HG03280 (cell line): Measurements from ENCODE around the gene MRPL58.
"Not testable (repeated sequence)": the region's sequence is repeated elsewhere in the genome, so short reads cannot be mapped to it uniquely, and the experiment has no call there.

Experiments
- ATAC-seq: cut with Tn5 transposase; IDR thresholded peaks from one replicate; pipeline ENCODE4 v1.9.1; 2021; ENCODE audit warnings: mild to moderate bottlenecking, moderate library complexity; ENCODE audit not compliant: unreplicated experiment

The MRPL58 gene

DNA sequence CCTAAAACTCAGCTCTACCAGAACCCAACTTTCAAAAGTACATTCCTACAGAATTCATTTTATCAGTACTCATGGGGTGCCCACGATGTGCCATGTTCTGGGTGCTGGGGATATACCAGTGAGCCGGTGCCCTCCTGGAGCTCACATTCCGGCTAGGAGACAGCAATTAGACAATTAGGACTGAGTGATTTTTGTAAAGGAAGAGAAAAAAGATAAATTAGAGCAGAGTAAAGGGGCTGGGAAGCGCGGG lies 449 bp upstream of the MRPL58 start:
- no peak for ATAC-seq

DNA sequence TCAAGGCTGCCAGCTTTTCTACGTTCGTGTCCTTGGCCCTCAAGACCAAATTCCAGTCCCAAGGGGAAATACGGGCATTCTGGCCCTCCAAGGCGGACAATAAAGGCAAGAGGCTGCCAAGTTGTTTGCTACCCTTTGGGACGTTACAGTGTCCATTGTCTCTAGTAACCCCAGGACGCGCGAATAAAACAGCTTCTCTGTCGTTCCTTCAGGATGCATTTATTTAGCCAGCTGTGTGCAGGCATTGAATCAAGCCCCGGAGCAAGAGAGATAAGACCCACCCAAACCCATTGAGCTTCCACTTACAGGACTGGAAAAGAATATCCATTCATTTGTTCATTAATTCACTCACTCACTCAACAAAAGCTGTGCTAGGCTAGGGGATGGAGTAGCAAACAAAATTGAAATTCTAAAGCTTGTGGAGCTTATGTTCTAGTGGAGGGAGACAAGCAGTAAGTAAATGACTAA lies 656 bp downstream of the MRPL58 start:
- ATAC-seq, result no peak

DNA sequence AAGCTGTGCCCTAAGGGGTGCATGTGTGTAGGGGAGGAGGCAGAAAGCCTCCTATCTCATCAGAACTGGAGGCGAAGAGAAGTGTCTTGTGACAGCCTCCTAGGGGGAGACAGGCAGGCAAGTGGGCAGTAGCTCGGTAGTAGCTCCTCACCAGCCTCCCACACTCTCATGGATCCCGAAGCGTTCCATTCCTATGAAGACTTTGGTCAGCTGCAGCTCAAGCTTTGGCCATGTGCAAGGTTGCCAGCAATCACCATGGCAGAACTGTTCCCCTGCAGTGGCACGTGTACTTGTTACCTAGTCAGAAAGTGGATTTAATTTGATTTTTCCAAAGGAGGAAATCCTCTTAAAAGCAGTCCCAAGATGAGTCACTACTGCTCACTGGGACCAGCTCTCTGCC lies 6.7 kb downstream of the MRPL58 start:
- no peak for ATAC-seq

DNA sequence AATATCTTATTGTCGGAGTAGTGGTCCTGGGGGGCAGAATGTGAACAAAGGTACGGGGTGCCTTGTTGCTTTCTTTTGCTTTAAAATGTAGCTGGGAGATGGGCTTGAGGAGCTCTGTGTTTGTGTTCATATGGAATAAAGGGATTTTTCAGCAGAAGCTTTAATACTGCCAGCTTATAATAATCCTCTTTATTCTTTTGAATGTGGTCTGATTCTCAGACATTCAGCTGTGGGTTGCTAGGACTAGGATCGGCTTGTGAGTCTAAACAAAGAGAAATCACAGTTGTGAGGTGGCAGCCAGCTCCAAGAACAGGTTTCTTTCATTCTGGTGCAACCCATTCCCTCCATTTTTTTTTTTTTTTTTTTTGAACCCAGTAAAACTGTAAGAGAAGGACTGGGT lies 7.2 kb downstream of the MRPL58 start:
- ATAC-seq, result no peak

DNA sequence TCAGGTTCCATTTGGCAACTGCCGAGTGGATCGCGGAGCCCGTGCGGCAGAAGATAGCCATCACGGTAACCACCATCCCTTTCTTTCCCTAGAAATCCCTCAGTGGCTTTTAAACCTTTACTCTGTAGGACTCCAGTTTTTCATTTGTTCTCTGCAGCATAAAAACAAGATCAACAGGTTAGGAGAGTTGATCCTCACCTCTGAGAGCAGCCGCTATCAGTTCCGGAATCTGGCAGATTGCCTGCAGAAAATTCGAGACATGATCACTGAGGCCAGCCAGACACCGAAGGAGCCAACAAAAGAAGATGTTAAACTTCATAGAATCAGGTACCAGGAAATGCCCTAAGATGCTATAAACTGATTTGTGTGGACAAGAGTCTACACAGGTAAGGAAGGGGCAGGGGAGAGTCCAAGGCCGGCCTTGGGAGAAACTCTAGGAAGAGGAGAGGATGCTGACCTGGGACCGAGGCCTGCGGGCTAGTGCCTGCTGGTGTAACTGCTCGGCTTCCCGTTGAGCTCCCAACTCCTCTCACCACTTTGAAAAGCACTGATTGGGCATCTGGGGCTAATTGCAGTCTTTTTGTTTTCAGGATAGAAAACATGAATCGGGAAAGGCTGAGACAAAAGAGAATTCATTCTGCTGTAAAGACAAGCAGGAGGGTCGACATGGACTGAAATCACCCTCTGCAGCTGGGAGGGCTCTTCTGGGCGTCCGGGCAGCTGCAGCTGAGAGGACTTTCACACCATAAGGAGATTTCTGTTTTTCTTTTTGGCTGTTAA lies 8.1 kb downstream of the MRPL58 start:
- ATAC-seq, result no peak

DNA sequence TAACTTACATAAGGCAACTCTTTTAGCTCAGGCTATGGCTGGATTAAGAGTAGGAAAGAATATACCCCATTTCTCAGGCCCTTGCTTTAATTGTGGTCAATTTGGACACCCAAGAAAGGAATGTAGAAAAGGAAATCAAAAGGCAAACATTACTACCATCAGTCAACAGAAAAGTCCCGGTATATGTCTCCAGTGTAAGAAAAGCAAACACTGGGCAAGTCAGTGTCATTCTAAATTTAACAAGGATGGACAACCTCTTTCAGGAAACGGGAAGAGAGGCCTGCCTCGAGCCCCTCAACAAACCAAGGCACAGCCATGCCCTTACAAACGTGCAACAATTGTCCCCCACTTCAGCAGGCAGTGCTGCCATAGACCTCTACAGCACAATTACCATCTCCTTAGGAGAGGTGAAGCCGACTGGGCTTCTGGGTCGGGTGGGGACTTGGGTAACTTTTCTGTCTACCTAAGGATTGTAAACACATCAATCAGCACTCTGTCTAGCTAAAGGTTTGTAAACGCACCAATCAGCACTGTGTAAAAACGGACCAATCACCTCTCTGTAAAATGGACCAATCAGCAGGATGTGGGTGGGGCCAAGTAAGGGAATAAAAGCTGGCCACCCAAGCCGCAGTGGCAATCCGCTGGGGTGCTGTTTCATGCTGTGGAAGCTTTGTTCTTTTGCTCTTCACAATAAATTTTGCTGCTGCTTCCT lies 12.4 kb downstream of the MRPL58 start:
- no peak for ATAC-seq

DNA sequence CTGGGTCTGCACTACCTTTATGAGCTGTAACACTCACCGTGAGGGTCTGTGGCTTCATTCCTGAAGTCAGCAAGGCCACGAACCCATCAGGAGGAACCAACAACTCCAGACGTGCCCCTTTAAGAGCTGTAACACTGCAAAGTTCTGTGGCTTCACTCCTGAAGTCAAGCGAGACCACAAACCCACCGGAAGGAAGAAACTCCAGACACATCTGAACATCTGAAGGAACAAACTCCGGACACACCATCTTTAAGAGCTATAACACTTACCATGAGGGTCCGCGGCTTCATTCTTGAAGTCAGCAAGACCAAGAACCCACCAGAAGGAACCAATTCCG lies 12.9 kb downstream of the MRPL58 start:
- ATAC-seq, result not testable (repeated sequence)

DNA sequence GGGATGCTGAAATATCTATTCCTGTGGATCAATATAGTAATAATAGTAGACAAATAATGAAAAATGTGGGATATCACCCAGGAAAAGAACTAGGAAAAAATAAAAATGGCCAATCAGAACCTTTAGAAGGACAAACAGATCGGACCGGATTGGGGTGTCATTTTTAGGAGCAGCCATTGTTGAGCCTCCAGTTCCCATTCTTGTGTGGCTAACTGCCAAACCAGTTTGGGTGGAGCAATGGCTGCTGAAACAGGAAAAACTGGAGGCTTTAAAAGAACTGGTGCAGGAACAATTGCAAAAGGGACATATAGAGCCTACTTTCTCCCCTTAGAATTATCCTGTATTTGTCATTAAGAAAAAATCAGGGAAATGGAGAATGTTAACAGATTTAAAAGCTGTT lies 14.2 kb downstream of the MRPL58 start:
- ATAC-seq, result not testable (repeated sequence)

DNA sequence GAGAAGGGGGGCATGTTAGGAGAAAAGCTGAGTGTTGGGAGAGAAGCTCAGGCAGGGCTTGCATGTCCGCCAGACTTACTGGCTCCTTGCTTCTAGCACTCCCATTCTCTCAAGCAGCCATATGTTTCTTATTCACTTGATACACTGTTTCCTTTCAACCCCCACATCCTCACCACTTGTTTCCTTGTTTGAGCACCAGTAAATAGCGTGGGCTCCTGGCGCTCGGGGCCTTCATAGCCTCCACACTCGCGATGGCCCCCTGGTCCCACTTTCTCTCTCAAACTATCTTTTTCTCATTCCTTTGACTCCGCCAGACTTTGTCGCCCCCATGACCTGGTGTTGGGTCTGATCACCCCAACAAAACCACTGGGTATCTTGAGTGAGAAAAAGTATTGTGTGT lies 17.7 kb downstream of the MRPL58 start:
- ATAC-seq, result no peak

DNA sequence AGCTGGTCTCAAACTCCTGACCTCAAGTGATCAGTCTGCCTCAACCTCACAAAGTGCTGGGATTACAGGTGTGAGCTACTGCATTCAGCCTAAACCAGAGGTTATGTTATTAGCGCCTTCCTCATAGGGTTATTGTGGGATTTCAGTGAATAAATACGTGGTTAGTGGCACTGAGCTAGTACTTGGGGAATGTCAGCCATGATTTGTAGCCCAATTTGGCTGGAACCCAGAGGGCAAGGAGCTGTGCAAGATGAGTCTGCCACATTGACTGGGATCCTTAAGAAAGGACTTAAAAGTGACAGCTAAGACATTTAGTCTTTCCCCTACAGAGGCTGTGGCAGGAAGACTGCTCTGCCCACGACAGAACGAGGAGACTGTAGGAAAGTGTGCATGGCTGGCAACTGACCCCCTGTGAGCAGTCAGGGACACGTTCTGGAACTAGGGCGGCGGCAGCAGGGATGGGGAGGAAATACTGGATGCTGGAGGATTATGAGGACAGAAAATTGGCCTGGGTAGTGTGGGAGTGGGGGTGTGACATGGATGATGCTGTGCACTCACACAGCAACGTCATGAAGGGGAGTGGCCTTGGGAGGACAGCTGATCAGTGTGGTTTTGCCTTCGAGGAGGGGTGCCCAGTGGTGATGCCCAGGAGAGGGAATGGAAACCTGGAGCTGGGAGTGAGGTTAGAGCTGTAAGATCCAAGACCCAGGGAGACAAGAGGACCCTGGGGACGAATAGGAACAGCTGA lies 19.7 kb downstream of the MRPL58 start:
- no peak for ATAC-seq

DNA sequence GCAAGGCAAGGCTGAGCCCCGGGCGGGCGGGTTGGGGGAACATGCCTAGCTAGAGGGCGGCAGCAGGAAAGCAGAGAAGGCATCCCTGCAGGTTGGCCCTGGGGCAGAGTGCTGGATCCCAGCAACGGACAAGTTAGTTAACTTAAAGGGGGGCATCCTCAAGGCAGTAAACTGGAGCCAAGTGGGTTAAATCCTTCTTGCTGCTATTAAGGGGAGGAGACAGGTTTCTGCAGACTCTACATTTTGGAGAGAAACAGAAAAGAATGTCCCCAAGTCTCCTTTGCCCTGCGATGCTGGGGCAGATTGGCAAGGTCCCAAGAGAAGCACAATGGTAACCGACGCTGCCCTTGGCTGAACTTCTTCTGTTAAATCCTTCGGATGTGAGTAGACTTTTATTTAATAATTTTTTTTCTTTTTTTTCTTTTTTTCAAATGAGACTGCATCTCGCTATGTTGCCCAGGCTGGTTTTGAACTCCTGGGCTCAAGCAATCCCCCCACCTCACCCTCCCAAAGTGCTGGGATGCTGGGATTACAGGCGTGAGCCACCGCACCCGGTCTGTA lies 20.3 kb downstream of the MRPL58 start:
- ATAC-seq, result no peak

DNA sequence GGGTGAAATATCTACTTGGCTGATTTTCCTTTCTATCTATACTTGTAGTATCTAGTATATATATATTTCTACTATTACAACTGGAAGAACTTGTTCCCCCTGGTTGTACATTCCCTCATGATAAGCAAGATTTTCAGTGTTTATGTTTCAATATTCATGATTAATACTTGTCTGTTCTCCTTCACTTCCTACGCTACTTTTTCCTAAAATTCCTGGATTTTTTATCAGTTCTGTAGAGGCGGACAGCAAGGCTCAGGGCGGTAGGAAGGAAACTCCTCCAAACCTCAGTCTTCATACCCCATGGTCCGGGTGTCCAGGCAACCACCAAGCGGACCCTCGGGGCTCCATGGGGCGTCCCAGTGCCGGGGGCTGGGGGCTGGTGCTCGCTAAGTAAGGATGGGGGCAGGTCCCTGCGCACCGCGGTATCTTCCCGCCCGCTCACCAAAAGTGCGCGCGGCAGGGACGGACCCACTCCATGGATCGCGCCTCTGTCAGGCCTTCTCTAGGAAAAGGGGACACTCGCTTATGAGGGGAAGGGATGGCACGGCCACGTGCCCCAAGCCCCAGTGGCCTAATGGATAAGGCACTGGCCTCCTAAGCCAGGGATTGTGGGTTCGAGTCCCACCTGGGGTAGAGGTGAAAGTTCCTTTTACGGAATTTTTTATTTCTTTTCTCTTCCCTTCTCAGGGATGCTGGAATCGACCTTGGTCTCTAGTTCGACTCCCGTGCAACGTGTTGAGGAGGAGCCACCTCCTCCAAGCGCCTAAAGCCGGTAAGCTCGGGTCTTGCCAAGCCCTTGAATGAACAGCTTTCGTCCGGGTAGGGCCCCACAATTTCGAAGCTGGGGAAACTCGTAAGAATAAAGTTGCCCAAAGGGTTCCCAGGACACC lies 21.1 kb downstream of the MRPL58 start:
- ATAC-seq, result peak; percentile 53

DNA sequence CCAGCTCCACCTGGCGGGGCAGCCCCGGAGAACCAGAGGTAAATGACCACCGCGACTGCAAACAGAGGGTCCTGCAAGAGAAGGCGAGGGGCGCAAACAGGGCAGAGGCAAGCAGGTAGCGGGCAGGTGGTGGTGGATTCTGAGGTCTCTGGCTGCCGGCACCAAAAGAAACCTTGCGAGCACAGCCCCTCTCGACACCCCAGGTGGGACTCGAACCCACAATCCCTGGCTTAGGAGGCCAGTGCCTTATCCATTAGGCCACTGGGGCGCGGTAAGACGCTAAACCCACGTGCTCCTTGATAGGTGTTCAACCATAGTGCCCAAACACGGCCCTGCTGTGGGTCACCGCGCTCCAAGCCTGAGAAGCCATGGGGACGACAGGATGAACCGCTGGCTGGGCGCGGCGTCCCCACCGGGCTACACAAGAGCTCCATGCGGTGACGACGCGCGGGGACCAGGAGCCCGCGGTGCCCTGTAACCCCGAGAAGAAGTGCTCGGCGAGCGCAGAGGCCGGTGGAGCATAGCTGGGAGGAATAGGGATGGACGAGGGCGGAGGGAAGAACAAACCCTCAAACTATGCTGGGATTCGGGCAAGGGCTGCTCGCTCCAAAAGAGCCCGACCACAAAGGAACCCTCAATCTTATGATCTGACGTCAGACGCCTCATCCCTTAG lies 21.9 kb downstream of the MRPL58 start:
- peak; percentile 61 for ATAC-seq

DNA sequence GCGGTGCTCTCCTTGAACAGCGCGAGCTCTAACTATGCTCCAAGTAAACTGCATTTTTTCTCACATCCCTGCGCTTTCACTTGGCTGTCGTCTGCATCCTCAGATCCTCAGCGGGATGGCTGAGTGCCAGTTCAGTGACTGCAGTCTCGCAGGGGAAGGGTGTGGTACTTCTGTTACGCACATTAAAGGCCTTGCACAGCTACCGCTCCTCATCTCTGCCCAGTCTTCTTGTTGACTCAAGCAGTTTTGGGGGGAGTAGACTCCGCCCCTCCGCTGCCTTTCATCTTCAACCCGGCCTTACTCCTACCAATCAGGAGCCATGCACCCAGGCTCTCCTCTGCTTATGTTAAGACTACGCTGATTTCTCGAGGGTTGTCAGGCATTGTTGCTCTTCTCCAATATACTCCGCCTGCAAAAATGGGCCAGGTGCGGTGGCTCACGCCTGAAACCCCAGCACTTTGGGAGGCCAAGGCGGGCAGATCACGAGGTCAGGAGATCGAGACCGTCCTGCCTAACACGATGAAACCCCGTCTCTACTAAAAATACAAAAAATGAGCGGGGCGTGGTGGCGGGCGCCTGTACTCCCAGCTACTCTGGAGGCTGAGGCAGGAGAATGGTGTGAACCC lies 24.3 kb downstream of the MRPL58 start:
- no peak for ATAC-seq

DNA sequence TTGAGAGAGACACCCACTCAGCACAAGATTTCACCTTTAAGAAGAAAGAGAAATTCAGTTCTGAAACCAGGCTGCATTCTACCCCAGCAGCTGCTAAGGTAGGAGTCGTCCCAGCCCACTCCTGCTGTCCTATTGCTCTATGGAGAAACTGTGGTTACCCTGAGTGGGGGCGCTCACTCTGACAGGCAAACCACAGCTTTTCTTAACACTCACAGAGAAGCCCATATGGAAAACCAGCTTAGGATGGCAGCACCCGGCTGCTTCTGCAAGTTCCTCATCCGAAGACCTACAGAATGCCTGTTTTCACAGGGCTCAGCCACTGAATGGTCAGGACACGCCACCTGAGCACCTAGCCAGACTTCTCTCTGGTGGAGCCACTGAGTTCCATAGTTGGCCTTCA lies 26.8 kb downstream of the MRPL58 start:
- ATAC-seq, result no peak

DNA sequence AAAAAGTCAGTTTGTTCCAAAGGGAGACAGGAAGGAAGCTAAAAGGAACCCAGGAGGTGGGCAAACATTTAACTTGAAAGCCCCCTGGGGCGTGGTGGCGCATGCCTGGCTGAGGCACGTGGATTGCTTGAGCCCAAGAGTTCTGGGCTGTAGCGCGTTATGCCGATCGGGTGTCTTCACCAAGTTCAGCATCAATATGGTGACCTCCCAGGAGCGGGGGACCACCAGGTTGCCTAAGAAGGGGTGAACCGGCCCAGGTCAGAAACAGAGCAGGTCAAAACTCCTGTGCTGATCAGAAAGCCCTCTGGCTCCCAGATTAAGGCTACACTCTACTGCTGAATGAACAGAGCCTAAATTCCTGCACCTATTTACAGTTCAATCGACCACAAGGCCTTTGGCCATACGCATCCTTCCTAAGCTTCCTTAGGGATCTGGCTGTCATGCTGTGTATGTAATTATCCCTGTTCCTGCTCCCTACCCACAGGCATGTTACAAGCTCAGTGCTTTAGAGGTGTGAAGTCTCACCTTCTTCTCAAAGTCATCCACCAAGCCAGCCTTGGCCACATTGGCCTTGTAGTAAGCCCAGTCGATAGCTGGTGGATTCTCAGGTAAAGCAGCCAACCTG lies 29.3 kb downstream of the MRPL58 start:
- no peak for ATAC-seq

DNA sequence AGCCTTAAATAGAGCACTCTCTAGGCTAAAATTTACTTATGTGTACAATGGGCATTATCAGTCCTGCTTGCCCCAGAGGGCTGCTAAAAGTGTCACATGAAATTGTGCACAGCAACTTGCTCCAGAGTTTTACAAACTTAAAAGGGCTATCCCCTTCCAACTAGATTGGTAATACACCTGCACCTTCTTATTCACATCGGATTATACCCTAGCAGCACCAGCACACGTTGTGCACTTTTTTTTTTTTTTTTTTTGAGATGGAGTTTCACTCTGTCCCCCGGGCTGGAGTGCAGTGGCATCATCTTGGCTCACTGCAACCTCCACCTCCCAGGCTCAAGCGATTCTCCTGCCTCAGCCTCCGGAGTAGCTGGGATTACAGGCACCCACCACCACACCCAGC lies 31.3 kb downstream of the MRPL58 start:
- ATAC-seq, result not testable (repeated sequence)

DNA sequence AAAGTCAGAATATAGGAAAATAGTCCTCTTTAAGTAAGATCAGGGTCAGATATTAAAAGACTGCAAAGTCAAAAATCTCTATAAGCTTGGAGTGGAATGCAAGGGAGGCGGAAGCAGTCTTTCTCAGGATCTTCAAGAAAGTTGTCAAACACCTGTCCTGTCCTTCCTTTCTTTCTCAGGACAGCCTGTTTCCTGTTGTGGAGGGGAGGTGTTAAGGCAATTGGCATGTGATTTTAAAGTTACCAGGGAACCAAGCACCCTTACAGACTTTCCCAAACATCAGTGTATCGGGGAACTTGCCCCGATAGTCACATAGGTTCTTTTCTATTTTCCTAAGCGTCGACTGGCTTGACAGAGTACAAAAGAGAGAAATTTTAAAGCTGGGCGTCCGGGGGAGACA lies 32.2 kb downstream of the MRPL58 start:
- ATAC-seq, result no peak

DNA sequence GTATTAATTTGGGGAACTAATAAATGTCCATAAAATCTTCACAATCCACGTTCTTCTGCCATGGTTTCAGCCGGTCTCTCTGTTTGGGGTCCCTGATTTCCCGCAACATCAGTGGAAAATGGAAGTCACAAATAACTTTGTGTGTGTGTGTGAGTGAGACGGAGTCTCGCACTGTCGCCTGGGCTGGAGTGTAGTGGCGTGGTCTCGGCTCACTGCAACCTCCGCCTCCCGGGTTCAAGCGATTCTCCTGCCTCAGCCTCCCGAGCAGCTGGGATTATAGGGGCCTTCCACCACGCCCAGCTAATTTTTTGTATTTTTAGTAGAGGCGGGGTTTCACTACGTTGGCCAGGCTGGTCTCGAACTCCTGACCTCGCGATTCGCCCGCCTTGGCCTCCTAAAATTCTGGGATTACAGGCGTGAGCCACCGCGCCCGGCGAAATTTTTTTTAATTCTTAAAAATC lies 33.5 kb downstream of the MRPL58 start:
- ATAC-seq, result not testable (repeated sequence)
